Heart right ventricle (tissue), 16 donors: ENCODE measurements around the gene TBC1D20. TPM values are rescaled to one million over a fixed set of nuclear protein-coding genes. Genes with fewer than 3 reads are reported as not detected.

Experiments used
- ATAC-seq, 8 donors: fragments of 200-7000 bp; cut with Tn5 transposase; one replicate each; pipeline ENCODE4 v1.9.1; 2020; ENCODE audit warnings: mild to moderate bottlenecking in 8 of 8, moderate library complexity in 8 of 8, moderate number of reproducible peaks in 1 of 8
- DNase-seq, 2 donors: peaks; one replicate each; pipeline ENCODE4 v3.0.0-alpha.2; 2020
- H3K27ac ChIP-seq, 10 donors: fragments of 200-600 bp; sonication (generic) in 2 of 10; one replicate each; pipeline versions ENCODE4 v1.5.0 to v1.8.0; 2020 to 2022; ENCODE audit warnings: mild to moderate bottlenecking in 3 of 10
- H3K27me3 ChIP-seq, 7 donors: fragments of 200-600 bp; one replicate each; pipeline ENCODE4 v1.8.0; 2021 to 2022; ENCODE audit warnings: mild to moderate bottlenecking in 2 of 7
- H3K36me3 ChIP-seq, 9 donors: fragments of 200-600 bp; sonication (generic) in 1 of 9; one replicate each; pipeline versions ENCODE4 v1.5.0 to v1.8.0; 2020 to 2022; ENCODE audit warnings: mild to moderate bottlenecking in 2 of 9
- H3K4me1 ChIP-seq, 9 donors: fragments of 200-600 bp; sonication (generic) in 1 of 9; one replicate each; pipeline versions ENCODE4 v1.5.0 to v1.8.0; 2020 to 2022; ENCODE audit warnings: mild to moderate bottlenecking in 4 of 9
- H3K4me3 ChIP-seq, 10 donors: fragments of 200-600 bp; sonication (generic) in 2 of 10; one replicate each; pipeline versions ENCODE4 v1.5.0 to v1.8.0; 2020 to 2022; ENCODE audit warnings: mild to moderate bottlenecking in 7 of 10, moderate library complexity in 2 of 10
- H3K9me3 ChIP-seq, 11 donors: fragments of 200-600 bp in 10 of 11; sonication (generic) in 2 of 11; one replicate each; pipeline versions ENCODE4 v1.5.0 to v1.8.0; 2013 to 2022; ENCODE audit warnings: mild to moderate bottlenecking in 2 of 11, control low read depth in 1 of 11, moderate library complexity in 1 of 11
- WGBS, 2 donors: extraction: QIAGEN DNeasy Blood & Tissue Kit; methylation state at CpG; one replicate each; pipeline ENCODE4 v1.1.7; 2013; ENCODE audit warnings: inconsistent platforms in 1 of 2; 5-methylcytosine and 5-hydroxymethylcytosine counted together
- intact Hi-C, 10 donors: fragments of 100-400 bp; cut with DNase I; formaldehyde crosslinking; loops; one replicate each; pipeline versions ENCODE4 v1.11.1 to v1.14.2; 2022
- polyA plus RNA-seq, 2 donors: library from polyadenylated mRNA; stranded (reverse); fragments of 200-250 nt; gene quantifications; one replicate each; pipeline ENCODE4 v1.2.3, GENCODE V29; 2013
- total RNA-seq, 10 donors: library from RNA; stranded (reverse); fragmentation: NEBNext Ultra II Directional in 3 of 10; extraction: Animal tissue kit (Norgen Biotek cat#: 25700) in 3 of 10; gene quantifications; one replicate each; pipeline versions ENCODE4 v1.2.1 to v1.2.4, GENCODE V29; 2021 to 2023
- TF ChIP-seq, protein P1 (sequence below), 9 donors: fragments of 200-600 bp; sonication (generic) in 2 of 9; IDR thresholded peaks; one replicate each; pipeline versions ENCODE4 v1.5.0 to v1.8.0; 2021 to 2022; ENCODE audit warnings: antibody characterized with exemption in 9 of 9, mild to moderate bottlenecking in 5 of 9, moderate library complexity in 1 of 9
- donor health status: Arrhythmogenic right ventricular cardiomyopathy.
- donor health status: ischemic (EF 13 %, LVEDD 7.1; RV severe dilation, severe dysfunction).
- donor health status: healthy with polysubstance abuse.
- donor health status: DM: no; HTN: yes; CAD: no.
- donor health status: DM: no; HTN: no; CAD: no.
- donor health status: ischemic (EF 25% LVEDD 6.9; RV normal size, moderate dysfunction).
- donor health status: ischemic (EF 25% LVEDD 5.7; RV mildly dilated, moderate dysfunction).
- donor health status: healthy.
- donor health status: DM: yes; HTN: yes; CAD: no.
- donor health status: Ischemic cardiomyopathy.
- donor health status: ischemic (EF 35%, LVEDD 5.7; RV mildly dilated, moderate dysfunction).
- donor health status: nonischemic (EF 11% LVEDD 7.7; RV severe dilation, severe dysfunction).
- donor health status: DM: yes; HTN: yes; CAD: no.
- donor health status: PGD.
- donor health status: ischemic (EF 29% LVEDD 5.4; RV normal size, mild dysfunction).
- donor health status: nonischemic (EF 23%, LVEDD 6.1; RV moderate dilation, normal function).

Gene TBC1D20
- total and polyA plus RNA-seq, 12 donors = 12.9 to 28.2 (median 22.9) TPM

DNA sequence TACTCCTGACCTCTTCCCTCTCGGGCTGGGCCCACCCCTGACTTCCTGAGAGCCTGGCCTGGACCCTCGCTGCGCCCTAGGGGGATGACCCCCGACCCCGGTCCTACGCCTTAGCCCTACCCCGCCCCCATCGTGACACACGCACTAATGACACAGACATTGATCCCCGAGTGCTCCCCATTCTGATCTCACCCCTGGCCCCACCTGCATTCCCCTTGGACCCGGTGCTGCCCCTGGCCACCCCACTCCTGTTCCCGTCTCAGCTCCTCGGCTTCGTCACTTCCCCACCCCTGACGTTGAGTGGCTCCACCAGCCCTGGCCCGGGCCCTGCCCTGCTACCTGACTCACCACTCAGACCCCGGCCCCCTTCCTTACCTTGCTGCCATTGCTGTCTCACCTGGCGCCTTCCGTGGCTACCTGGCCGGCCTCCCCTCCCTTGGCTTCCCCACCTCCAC, 42.1 kb downstream of the TBC1D20 start:
- ATAC-seq = peak in 2 of 8 donors; percentile 6 to 8
- H3K27ac ChIP-seq = no peak overlapping the region
- no peak for DNase-seq
- H3K4me3 ChIP-seq = no peak overlapping the region
- no peaks in the 10 kb centered on the region for H3K27me3 ChIP-seq
- intact Hi-C loops = loop anchor here in 2 of 10 donors (10.0 kb wide), 2 partner anchors 65 kb away; no protein-coding TSS in a partner anchor
- peaks cover 0 to 4% (median 0%) of the 10 kb centered on the region in 9 donors for H3K4me1 ChIP-seq
- H3K36me3 ChIP-seq = peaks cover 0 to 96% (median 44%) of the 10 kb centered on the region in 9 donors
- H3K9me3 ChIP-seq = no peaks in the 10 kb centered on the region
- 95 to 97% methylated on average over 20 of the region's 20 CpGs for WGBS, 2 donors
- TF ChIP-seq, protein P1, sequence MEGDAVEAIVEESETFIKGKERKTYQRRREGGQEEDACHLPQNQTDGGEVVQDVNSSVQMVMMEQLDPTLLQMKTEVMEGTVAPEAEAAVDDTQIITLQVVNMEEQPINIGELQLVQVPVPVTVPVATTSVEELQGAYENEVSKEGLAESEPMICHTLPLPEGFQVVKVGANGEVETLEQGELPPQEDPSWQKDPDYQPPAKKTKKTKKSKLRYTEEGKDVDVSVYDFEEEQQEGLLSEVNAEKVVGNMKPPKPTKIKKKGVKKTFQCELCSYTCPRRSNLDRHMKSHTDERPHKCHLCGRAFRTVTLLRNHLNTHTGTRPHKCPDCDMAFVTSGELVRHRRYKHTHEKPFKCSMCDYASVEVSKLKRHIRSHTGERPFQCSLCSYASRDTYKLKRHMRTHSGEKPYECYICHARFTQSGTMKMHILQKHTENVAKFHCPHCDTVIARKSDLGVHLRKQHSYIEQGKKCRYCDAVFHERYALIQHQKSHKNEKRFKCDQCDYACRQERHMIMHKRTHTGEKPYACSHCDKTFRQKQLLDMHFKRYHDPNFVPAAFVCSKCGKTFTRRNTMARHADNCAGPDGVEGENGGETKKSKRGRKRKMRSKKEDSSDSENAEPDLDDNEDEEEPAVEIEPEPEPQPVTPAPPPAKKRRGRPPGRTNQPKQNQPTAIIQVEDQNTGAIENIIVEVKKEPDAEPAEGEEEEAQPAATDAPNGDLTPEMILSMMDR (IDR thresholded peaks at IDR 0.05) = no peak

DNA sequence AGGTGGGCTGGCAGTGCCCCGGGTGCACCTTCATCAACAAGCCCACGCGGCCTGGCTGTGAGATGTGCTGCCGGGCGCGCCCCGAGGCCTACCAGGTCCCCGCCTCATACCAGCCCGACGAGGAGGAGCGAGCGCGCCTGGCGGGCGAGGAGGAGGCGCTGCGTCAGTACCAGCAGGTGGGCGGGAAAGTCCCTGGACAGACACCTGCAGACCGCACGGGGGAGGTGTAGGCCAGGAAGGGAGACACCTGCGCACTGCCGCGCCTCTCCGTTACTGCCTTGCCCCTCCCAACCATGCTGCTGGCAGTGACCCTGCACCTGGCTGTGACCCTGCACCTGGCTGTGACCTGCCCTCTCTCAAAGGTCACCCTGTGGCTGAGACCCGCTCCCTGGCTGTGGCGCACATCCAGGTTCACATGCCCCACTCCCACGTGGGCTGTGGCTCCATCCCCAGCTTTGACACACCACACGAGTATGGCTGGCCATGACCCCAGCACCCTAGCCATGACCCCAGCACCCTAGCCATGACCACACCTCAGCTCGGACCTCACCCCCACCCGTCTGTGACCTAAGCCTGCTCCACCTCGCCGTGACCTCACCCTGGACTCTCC, 42.7 kb downstream of the TBC1D20 start:
- DNase-seq (no peak), ATAC-seq (peak in 3 of 8 donors; percentile 9 to 20 (median 9))
- H3K4me1 ChIP-seq = peaks cover 0 to 4% (median 0%) of the 10 kb centered on the region in 9 donors
- H3K9me3 ChIP-seq = no peaks in the 10 kb centered on the region
- 95% methylated on average over 19 to 32 of the region's 32 CpGs for WGBS, 2 donors
- intact Hi-C loops = loop anchor here in 3 of 10 donors (10.0 kb wide), 2 partner anchors 65 kb away; no protein-coding TSS in a partner anchor
- H3K36me3 ChIP-seq = peaks cover 0 to 96% (median 41%) of the 10 kb centered on the region in 9 donors
- H3K4me3 ChIP-seq = no peak overlapping the region
- TF ChIP-seq, protein P1 (IDR thresholded peaks at IDR 0.05) = no peak
- no peaks in the 10 kb centered on the region for H3K27me3 ChIP-seq
- no peak overlapping the region for H3K27ac ChIP-seq

DNA sequence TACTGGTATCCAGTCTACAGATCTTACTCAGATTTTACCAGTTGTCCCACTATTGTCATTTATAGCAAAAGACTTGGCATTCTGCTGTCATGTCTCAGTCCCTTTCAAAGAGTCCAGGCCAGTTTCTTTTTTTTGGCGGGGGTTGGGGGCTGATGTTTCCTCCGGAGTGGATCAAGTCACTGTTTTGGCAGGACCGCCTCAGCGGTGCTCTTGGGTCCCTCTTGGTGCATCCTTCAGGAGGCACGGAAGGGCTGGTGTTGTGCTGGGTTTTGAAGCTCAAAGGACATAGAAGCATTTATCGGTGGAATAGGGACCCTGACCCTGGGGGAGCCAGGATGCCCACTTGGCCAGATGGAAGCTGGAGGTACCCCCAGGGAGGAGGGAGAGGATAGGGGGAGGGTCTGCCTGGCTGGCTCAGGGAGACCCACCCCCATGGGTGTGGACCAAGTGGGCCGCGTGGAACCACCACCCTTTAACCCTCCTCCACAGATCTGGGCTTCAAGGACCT, 43.4 kb downstream of the TBC1D20 start:
- intact Hi-C loops = loop anchor here in 1 of 10 donors (10.0 kb wide), 1 partner anchor 64 kb away; no protein-coding TSS in a partner anchor
- ATAC-seq = no peak
- no peaks in the 10 kb centered on the region for H3K27me3 ChIP-seq
- peaks cover 0 to 4% (median 0%) of the 10 kb centered on the region in 9 donors for H3K4me1 ChIP-seq
- no peak overlapping the region for H3K4me3 ChIP-seq
- DNase-seq = no peak
- WGBS, 2 donors = 83 to 89% methylated on average over 8 of the region's 8 CpGs
- no peaks in the 10 kb centered on the region for H3K9me3 ChIP-seq
- H3K27ac ChIP-seq = no peak overlapping the region
- TF ChIP-seq, protein P1 (IDR thresholded peaks at IDR 0.05) = no peak
- H3K36me3 ChIP-seq = peaks cover 0 to 91% (median 36%) of the 10 kb centered on the region in 9 donors

DNA sequence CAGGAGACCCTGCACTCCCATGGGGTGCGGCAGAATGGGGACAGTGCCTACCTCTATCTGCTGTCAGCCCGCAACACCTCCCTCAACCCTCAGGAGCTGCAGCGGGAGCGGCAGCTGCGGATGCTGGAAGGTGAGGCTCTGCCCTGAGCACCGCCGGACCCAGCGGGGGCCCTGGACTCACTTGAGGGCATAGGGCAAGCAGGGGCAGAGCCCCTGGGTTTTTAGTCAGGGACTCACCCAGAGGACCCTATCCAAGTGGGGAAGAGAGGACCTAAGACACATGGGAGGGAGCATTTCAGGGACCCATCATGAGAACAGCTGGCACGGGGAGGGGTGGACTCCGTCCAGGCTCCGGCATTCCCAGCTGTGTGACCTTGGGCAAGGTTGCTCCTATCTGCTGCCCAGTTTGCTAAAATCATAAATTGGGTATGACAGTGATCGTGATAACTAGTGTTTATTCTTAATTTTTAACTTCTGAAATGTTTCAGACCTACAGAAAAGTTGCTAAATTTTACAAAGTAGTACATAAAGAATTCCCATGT, 44.5 kb downstream of the TBC1D20 start:
- peaks cover 0 to 4% (median 0%) of the 10 kb centered on the region in 9 donors for H3K4me1 ChIP-seq
- TF ChIP-seq, protein P1 (IDR thresholded peaks at IDR 0.05) = no peak

More for the DNA sequence above, 44.5 kb downstream of the TBC1D20 start:
- H3K27ac ChIP-seq = no peak overlapping the region
- intact Hi-C loops = loop anchor here in 1 of 10 donors (10.0 kb wide), 1 partner anchor 63 kb away; no protein-coding TSS in a partner anchor
- WGBS, 2 donors = 79 to 82% methylated on average over 12 of the region's 12 CpGs
- no peak for DNase-seq
- no peaks in the 10 kb centered on the region for H3K27me3 ChIP-seq
- ATAC-seq = peak in 2 of 8 donors; percentile 28 to 34
- H3K9me3 ChIP-seq = no peaks in the 10 kb centered on the region
- peaks cover 0 to 91% (median 33%) of the 10 kb centered on the region in 9 donors for H3K36me3 ChIP-seq
- no peak overlapping the region for H3K4me3 ChIP-seq
